VCaP (cell line): ENCODE data around the gene GPR162.
A peak's percentile ranks its signal among the peaks of the same experiment; 100 is the strongest.
"Not testable (repeated sequence)": the region's sequence is repeated elsewhere in the genome, so short reads cannot be mapped to it uniquely, and the experiment has no call there.

Experiments
- H3K27ac ChIP-seq: fragments of 450-650 bp; 2 replicates; pipeline ENCODE4 v1.5.1; 2017
- TF ChIP-seq, protein P1 (sequence below): fragments of 450-650 bp; conservative IDR thresholded peaks from 2 replicates; pipeline ENCODE4 v1.5.1; 2017; ENCODE audit warnings: mild to moderate bottlenecking, moderate library complexity

Gene GPR162

DNA sequence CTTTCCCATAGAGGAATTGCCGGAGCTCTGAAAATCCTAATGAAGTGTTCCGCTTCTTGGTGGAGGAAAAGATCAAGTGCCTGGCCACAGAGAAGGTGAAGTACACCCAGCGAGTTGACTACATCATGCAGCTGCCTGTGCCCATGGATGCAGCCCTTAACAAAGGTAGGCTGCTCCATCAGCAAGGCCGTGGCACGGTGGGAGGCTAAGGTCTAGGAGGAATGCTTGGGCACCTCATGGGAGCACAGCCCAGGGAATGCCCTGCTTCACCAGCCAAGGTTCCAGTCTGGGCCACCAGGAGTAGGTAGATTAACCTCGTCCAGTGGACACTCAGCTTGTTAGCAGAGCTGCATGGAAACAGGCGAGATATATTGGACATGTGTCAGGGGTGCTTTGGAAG lies 39.3 kb downstream of the GPR162 start:
- no peak overlapping the region for H3K27ac ChIP-seq
- TF ChIP-seq, protein P1, sequence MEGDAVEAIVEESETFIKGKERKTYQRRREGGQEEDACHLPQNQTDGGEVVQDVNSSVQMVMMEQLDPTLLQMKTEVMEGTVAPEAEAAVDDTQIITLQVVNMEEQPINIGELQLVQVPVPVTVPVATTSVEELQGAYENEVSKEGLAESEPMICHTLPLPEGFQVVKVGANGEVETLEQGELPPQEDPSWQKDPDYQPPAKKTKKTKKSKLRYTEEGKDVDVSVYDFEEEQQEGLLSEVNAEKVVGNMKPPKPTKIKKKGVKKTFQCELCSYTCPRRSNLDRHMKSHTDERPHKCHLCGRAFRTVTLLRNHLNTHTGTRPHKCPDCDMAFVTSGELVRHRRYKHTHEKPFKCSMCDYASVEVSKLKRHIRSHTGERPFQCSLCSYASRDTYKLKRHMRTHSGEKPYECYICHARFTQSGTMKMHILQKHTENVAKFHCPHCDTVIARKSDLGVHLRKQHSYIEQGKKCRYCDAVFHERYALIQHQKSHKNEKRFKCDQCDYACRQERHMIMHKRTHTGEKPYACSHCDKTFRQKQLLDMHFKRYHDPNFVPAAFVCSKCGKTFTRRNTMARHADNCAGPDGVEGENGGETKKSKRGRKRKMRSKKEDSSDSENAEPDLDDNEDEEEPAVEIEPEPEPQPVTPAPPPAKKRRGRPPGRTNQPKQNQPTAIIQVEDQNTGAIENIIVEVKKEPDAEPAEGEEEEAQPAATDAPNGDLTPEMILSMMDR: no peak

DNA sequence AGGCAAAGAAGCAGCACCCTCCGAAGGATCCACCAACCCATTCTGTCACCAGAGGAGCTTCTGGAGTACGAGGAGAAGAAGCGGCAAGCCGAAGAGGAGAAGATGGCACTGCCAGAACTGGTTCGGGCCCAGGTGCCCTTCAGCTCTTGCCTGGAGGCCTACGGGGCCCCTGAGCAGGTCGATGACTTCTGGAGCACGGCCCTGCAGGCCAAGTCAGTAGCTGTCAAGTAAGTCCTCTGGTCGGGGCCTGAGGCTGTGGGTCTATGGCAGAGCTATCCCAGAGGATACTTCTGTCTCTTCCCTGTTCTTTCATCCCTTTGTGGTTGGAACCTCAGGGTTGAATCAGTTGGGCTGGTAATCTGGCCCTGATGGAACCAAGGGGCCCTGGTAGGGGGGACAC lies 39.8 kb downstream of the GPR162 start:
- TF ChIP-seq, protein P1: no peak
- H3K27ac ChIP-seq: no peak overlapping the region

DNA sequence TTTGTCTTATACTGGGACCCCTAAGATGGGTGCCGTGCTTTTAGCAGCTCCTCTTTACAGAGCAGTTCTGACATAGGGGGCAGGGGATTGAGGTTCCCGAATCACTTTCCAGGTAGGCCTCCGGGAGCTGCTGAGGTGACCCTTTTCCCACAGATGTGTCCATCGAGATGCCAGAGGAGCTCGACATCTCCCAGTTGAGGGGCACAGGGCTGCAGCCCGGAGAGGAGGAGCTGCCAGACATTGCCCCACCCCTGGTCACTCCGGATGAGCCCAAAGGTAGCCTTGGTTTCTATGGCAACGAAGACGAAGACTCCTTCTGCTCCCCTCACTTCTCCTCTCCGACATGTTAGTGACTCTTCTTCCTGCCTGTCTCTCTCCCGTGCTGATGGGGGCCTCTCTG lies 41.4 kb downstream of the GPR162 start:
- TF ChIP-seq, protein P1: no peak

DNA sequence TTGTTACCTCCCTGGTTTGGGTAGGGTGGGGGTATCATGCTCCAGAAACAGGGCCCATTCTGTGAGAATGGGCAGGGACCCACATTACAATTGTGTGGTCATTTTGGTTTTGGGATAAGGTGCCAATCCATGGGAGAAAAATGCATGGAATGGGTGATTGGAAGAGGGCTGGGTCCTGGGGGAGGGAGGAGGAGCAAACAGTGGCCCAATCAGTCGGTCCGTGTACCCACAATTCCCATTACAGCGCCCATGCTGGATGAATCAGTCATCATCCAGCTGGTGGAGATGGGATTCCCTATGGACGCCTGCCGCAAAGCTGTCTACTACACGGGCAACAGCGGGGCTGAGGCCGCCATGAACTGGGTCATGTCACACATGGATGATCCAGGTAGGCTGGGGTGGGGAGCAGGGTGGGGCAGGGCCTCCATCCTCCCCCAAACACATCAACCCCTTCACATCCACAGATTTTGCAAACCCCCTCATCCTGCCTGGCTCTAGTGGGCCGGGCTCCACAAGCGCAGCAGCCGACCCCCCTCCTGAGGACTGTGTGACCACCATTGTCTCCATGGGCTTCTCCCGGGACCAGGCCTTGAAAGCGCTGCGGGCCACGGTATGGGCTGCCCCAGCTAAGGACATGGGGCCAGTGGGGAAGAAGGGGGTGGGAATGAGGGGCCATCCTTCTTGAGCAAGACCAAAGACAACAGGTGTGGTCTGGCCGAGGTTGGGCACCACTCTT lies 42.1 kb downstream of the GPR162 start:
- TF ChIP-seq, protein P1: no peak
- no peak overlapping the region for H3K27ac ChIP-seq

More for the DNA sequence above, 41.4 kb downstream of the GPR162 start:
- no peak overlapping the region for H3K27ac ChIP-seq

DNA sequence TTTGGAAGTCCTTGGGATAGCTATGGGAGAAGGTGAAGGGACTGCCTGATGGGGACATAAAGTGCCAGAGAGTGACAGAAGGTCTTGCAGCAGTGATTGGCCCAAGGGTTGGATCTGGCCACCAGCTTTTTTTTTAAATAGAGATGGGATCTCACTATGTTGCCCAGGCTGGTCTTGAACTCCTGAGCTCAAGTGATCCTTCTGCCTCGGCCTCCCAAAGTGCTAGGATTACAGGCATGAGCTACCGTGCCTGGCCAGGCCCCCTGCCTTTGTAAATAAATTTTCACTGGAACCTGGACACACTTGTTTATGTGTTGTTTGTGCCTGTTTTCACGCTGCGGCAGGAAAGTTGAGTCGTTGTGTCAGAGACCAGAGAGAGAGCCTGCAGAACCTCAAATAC lies 43.7 kb downstream of the GPR162 start:
- H3K27ac ChIP-seq: not testable (repeated sequence)

DNA sequence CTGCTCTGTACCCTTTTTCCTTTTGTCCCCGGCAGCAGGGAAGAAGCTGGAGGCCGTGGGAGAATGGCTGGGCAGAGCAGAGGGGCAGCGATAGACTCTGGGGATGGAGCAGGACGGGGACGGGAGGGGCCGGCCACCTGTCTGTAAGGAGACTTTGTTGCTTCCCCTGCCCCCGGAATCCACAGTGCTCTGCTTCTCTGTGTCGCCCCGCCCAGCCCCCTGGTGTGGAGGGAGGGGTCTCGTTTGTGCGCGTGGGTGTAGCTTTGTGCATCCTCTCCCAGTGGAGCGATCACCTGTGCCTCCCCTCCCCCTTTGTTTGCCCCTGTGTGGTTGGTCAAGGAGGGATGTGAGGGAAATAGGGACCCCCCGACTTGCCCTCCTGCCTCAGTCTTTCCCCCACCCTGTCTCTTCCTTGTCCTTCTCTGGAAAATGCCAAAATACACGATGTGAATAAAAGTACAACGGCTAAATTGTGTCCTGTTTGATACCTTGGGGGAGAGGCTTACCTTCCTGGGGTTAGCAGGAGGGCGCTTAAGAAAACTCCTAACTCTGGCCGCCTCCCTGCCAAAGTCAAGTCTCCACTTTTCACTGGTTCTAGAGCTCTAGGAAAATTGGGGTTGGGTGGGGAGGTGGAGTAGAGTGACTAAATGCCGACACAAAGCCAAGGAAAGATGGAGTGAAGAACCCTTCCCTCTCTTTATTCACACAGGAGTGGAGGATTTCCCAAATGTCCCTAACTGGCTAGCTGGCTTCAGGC lies 44.7 kb downstream of the GPR162 start:
- peak overlapping the region; percentile 99 for H3K27ac ChIP-seq
- TF ChIP-seq, protein P1: no peak

DNA sequence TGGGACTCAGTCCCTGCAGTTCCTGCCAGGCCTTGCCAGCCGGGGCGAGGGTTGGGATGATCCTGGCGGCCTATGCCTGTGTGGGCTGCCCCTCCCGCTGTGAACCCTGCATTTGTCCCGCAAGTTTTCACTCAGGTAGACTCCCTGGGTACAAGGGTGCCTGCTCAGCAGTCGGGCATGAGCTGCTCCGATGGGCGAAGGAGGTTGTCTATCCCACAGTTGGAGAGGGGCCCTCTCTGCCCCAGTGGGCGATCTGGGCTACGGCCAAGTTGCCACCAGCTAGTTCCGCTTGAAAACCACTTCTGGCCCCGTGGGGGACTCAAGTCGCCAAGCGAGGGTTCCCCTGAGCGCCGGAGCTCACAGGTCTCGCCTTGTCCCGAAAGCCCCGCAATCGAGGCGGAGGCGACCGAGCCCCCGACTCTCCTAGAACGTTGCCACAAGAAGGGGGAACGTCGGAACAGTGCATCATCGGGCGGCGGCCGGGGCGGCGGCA lies 45.3 kb downstream of the GPR162 start:
- peak overlapping the region; percentile 99 for H3K27ac ChIP-seq
- TF ChIP-seq, protein P1: no peak
